Uterus (tissue), 4 donors: ENCODE results near the gene OGFOD1. TPM values are rescaled to one million over a fixed set of nuclear protein-coding genes. Genes with fewer than 3 reads are reported as not detected.
A peak's percentile ranks its signal among the peaks of the same experiment; 100 is the strongest.

Source experiments
- DNase-seq, 2 donors: peaks; one replicate each; pipeline ENCODE4 v3.0.0-alpha.2; 2019 to 2020
- H3K27ac ChIP-seq, 2 donors: fragments of 200-600 bp; sonication (generic); 1 replicate in 1 of 2; 2 replicates in 1 of 2; pipeline ENCODE4 v1.5.1; 2016 to 2018
- H3K27me3 ChIP-seq, 2 donors: fragments of 200-600 bp; sonication (generic); one replicate each; pipeline ENCODE4 v1.5.1; 2018 to 2019; ENCODE audit warnings: control low read depth in 1 of 2
- H3K36me3 ChIP-seq, 2 donors: fragments of 200-600 bp; sonication (generic); one replicate each; pipeline ENCODE4 v1.5.1; 2019; ENCODE audit warnings: control low read depth in 1 of 2
- H3K4me1 ChIP-seq, 2 donors: fragments of 200-600 bp; sonication (generic); one replicate each; pipeline ENCODE4 v1.5.1; 2018 to 2019; ENCODE audit warnings: control low read depth in 1 of 2
- H3K4me3 ChIP-seq, 2 donors: fragments of 200-600 bp; sonication (generic); 1 replicate in 1 of 2; 2 replicates in 1 of 2; pipeline ENCODE4 v1.5.1; 2018 to 2019; ENCODE audit warnings: mild to moderate bottlenecking in 1 of 2
- H3K9me3 ChIP-seq, 2 donors: fragments of 200-600 bp; sonication (generic); one replicate each; pipeline ENCODE4 v1.5.1; 2019; ENCODE audit warnings: control low read depth in 1 of 2
- CTCF ChIP-seq, 4 experiments: fragments of 200-600 bp in 2 of 4; fragments of 450-650 bp in 2 of 4; sonication (generic) in 2 of 4; IDR thresholded peaks; one replicate each; pipeline ENCODE4 v1.5.1; 2016 to 2019; ENCODE audit warnings: antibody characterized with exemption in 4 of 4, mild to moderate bottlenecking in 2 of 4, moderate library complexity in 1 of 4
- POLR2A ChIP-seq, 2 donors: fragments of 450-650 bp; IDR thresholded peaks; one replicate each; pipeline ENCODE4 v1.6.1; 2016; ENCODE audit warnings: antibody characterized with exemption in 2 of 2, mild to moderate bottlenecking in 1 of 2, moderate library complexity in 1 of 2
- intact Hi-C: fragments of 100-400 bp; cut with DNase I; formaldehyde crosslinking; loops from one replicate; pipeline ENCODE4 v1.15.1; 2023; ENCODE audit warnings: low total_unique reads
- total RNA-seq, 4 donors: library from RNA; depleted of rRNA in 3 of 4; stranded (reverse); fragments of >200 nt in 3 of 4; gene quantifications; one replicate each; pipeline versions ENCODE4 v1.1.0 to v1.2.4, GENCODE V29; 2014 to 2023
- donor health status: DM: yes; HTN: yes; CAD: no.

OGFOD1 gene
- total RNA-seq, 4 donors from 2014 or later: 5.0 to 78.9 (median 20.3) TPM

GRCh38 chr16:56514845-56515244 is 63.5 kb downstream of the OGFOD1 start:
- no peaks in the 10 kb centered on the region for H3K36me3 ChIP-seq
- no peak for TF ChIP-seq CTCF (IDR thresholded peaks at IDR 0.05)
- TF ChIP-seq POLR2A (IDR thresholded peaks at IDR 0.05): no peak
- H3K27me3 ChIP-seq: no peaks in the 10 kb centered on the region
- intact Hi-C loops: loop anchor here (10.0 kb wide), 1 partner anchor 190 kb away; no protein-coding TSS in a partner anchor
- no peak for DNase-seq
- H3K4me3 ChIP-seq: no peak overlapping the region
- H3K27ac ChIP-seq: no peak overlapping the region
- H3K4me1 ChIP-seq: peaks cover 4 to 7% of the 10 kb centered on the region in 2 donors
- H3K9me3 ChIP-seq: no peaks in the 10 kb centered on the region

GRCh38 chr16:56515665-56516064 is 64.3 kb downstream of the OGFOD1 start:
- TF ChIP-seq CTCF (IDR thresholded peaks at IDR 0.05): no peak
- TF ChIP-seq POLR2A (IDR thresholded peaks at IDR 0.05): no peak
- intact Hi-C loops: loop anchor here (10.0 kb wide), 1 partner anchor 189 kb away; no protein-coding TSS in a partner anchor
- H3K27me3 ChIP-seq: no peaks in the 10 kb centered on the region
- H3K4me1 ChIP-seq: peaks cover 4 to 7% of the 10 kb centered on the region in 2 donors
- no peak overlapping the region for H3K27ac ChIP-seq
- no peaks in the 10 kb centered on the region for H3K36me3 ChIP-seq
- no peak overlapping the region for H3K4me3 ChIP-seq
- DNase-seq: no peak
- H3K9me3 ChIP-seq: no peaks in the 10 kb centered on the region

GRCh38 chr16:56517206-56517605 is 65.9 kb downstream of the OGFOD1 start:
- H3K27me3 ChIP-seq: no peaks in the 10 kb centered on the region
- DNase-seq: no peak
- no peaks in the 10 kb centered on the region for H3K36me3 ChIP-seq
- no peak for TF ChIP-seq POLR2A (IDR thresholded peaks at IDR 0.05)
- TF ChIP-seq CTCF (IDR thresholded peaks at IDR 0.05): no peak
- H3K4me1 ChIP-seq: peaks cover 4 to 7% of the 10 kb centered on the region in 2 donors
- intact Hi-C loops: loop anchor here (10.0 kb wide), 1 partner anchor 188 kb away; no protein-coding TSS in a partner anchor
- H3K9me3 ChIP-seq: no peaks in the 10 kb centered on the region
- H3K27ac ChIP-seq: no peak overlapping the region
- no peak overlapping the region for H3K4me3 ChIP-seq

- H3K27ac ChIP-seq: no peak overlapping the region
- no peaks in the 10 kb centered on the region for H3K9me3 ChIP-seq
- H3K36me3 ChIP-seq: no peaks in the 10 kb centered on the region
- intact Hi-C loops: loop anchor here (10.0 kb wide), 1 partner anchor 186 kb away; no protein-coding TSS in a partner anchor
- H3K4me1 ChIP-seq: peaks cover 4 to 7% of the 10 kb centered on the region in 2 donors
- no peak for DNase-seq
- no peak overlapping the region for H3K4me3 ChIP-seq
- no peaks in the 10 kb centered on the region for H3K27me3 ChIP-seq
- TF ChIP-seq CTCF (IDR thresholded peaks at IDR 0.05) (no peak), POLR2A (IDR thresholded peaks at IDR 0.05) (no peak)
Measured at GRCh38 chr16:56518425-56518824, 67.1 kb downstream of the OGFOD1 start.

GRCh38 chr16:56519459-56520250 is 68.3 kb downstream of the OGFOD1 start, which contains the start of gene BBS2:
BBS2 (minus strand) TSS chr16:56520024; CDS start chr16:56519862, 162 bp downstream.
- Histone ChIP-seq H3K4me1 (peaks cover 0 to 4% of the 10 kb centered on the region in 2 donors), H3K27me3 (no peaks in the 10 kb centered on the region), H3K4me3 (peak within 1 kb of the TSS; percentile 77 to 89), H3K36me3 (no peaks in the 10 kb centered on the region), H3K27ac (peak within 1 kb of the TSS; percentile 84 to 86), H3K9me3 (no peaks in the 10 kb centered on the region)
- intact Hi-C loops: loop anchor here (10.0 kb wide), 1 partner anchor 185 kb away; no protein-coding TSS in a partner anchor
- DNase-seq: peak; percentile 83 to 90
- TF ChIP-seq CTCF (IDR thresholded peaks at IDR 0.05) (peak in 2 of 4 experiments; percentile 9 to 11), POLR2A (IDR thresholded peaks at IDR 0.05) (peak; percentile 59 to 84)
